GM19372 (cell line): Measurements from ENCODE around the gene SLC16A5.
A peak's percentile ranks its signal among the peaks of the same experiment; 100 is the strongest.

Source experiments
- ATAC-seq: cut with Tn5 transposase; IDR thresholded peaks from one replicate; pipeline ENCODE4 v1.9.1; 2021; ENCODE audit warnings: mild to moderate bottlenecking, low read depth, moderate library complexity; ENCODE audit not compliant: unreplicated experiment

SLC16A5 gene

DNA sequence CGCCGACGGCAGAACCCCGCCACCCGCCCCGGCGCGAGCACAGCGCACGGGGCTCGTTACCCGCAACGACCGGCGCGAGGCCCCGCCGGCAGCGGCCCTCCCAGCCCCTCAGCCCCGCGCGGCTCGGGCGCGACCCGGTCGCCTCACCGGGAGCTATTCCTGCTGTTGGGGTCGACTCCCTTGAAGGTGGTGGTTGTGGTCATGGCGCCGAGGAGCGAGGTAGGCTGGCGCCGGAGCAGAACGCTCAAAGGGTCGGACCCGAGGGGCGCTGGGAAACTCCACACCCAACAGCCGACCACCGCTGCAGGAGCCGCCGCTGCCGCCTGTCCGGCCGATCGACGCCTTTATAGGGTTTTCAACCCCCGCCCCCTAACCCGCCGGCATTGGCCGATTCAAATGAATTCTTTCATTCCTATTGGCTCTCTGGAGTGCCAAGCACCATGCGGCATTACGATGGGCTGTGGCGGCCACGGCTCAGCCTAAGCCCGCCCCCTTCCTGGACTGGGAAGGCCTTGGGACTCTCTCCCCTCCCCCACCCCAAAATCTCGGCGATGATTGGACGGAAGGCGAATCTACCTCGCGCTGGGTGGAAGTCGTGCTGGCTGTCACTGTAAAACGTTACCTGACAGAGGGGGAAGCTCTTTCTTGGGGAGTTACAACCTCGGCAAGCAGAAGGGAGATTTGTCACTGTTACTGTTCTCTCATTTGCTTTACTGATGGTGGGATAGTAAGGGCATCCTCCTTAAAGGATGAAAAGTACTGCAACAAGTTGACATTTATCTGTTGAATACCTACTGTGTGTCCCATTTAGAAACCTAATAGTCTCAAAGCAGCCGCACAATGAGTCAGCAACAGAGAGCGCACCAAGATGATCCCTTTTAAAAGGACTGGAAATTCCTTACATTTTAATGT lies 66.7 kb downstream of the SLC16A5 start, which contains the start of gene JPT1:
Gene JPT1, minus strand, starts transcription at position 318 of the 912 bp plus-strand sequence. Its CDS starts 115 bp downstream, at position 203.
- ATAC-seq, result peak; percentile 86

DNA sequence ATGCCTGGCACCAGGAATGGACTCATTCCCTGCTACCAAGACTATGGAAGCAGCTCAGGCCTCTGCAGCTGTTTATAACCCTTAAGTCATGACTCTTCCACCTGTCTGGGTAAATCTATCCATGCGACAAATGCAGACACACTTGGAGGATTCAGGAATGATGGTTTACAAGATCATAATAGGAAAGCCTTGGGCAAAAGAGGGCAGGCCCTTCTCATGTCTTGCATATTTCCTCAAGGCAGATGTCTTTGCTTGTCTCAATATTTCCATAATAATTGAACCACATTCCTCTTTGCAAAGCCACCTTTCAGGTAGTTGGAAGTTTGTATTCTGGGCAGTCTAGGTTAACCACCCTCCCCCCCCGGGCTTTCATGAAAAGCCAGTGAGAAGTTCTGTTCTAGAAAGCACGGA lies 67.4 kb downstream of the SLC16A5 start:
- ATAC-seq, result no peak
